NOMO-1 treated with DMSO at 0.1 percent for 48 hours (cell line): ENCODE results near the gene RFC4.
"Not testable (repeated sequence)": the region's sequence is repeated elsewhere in the genome, so short reads cannot be mapped to it uniquely, and the experiment has no call there.

Experiments
- DNase-seq: peaks from one replicate; lab custom pipeline; 2025; ENCODE audit not compliant: unreplicated experiment; lab: John Stamatoyannopoulos, UW

The RFC4 gene

GRCh38 chr3:186806089-186807055, at the start of gene RFC4:
Gene RFC4, minus strand, starts transcription at chr3:186806482. Its CDS starts 1,769 bp downstream, at chr3:186804713.
- DNase-seq = peak; percentile 90

- DNase-seq = no peak
Observed at GRCh38 chr3:186854954-186855353, 48.7 kb upstream of the RFC4 start.

GRCh38 chr3:186854146-186854545, 47.9 kb upstream of the RFC4 start:
- DNase-seq = no peak

GRCh38 chr3:186852994-186853393, 46.7 kb upstream of the RFC4 start:
- DNase-seq = no peak

- DNase-seq = not testable (repeated sequence)
Observed at GRCh38 chr3:186851835-186852234, 45.6 kb upstream of the RFC4 start.

GRCh38 chr3:186849374-186849975, 43.2 kb upstream of the RFC4 start:
- peak; percentile 75 for DNase-seq

- DNase-seq = peak; percentile 44
Observed at GRCh38 chr3:186847437-186847836, 41.2 kb upstream of the RFC4 start.

- no peak for DNase-seq
Observed at GRCh38 chr3:186845756-186846155, 39.5 kb upstream of the RFC4 start.

GRCh38 chr3:186844908-186845307, 38.6 kb upstream of the RFC4 start:
- no peak for DNase-seq

- no peak for DNase-seq
Observed at GRCh38 chr3:186843039-186843432, 36.8 kb upstream of the RFC4 start.

- no peak for DNase-seq
Observed at GRCh38 chr3:186842426-186843038, 36.2 kb upstream of the RFC4 start, which contains the start of gene ADIPOQ. Gene ADIPOQ, plus strand, starts transcription at chr3:186842710. Its CDS starts 10,349 bp downstream, at chr3:186853059.

- DNase-seq = no peak
Observed at GRCh38 chr3:186841620-186842019, 35.3 kb upstream of the RFC4 start.

GRCh38 chr3:186839874-186840641, 33.8 kb upstream of the RFC4 start:
- DNase-seq = peak; percentile 82

- no peak for DNase-seq
Observed at GRCh38 chr3:186832276-186832675, 26.0 kb upstream of the RFC4 start.

- DNase-seq = no peak
Observed at GRCh38 chr3:186831798-186832197, 25.5 kb upstream of the RFC4 start.

- no peak for DNase-seq
Observed at GRCh38 chr3:186828340-186828739, 22.1 kb upstream of the RFC4 start.

- DNase-seq = peak; percentile 81
Observed at GRCh38 chr3:186826976-186827857, 20.9 kb upstream of the RFC4 start.

GRCh38 chr3:186826410-186826975, 20.2 kb upstream of the RFC4 start:
- DNase-seq = no peak

GRCh38 chr3:186825872-186826409, 19.7 kb upstream of the RFC4 start:
- DNase-seq = no peak
